HepG2 (cell line): Measurements from ENCODE around the gene TRIM28. TPM values are rescaled to one million over a fixed set of nuclear protein-coding genes. Genes with fewer than 3 reads are reported as not detected.
A peak's percentile ranks its signal among the peaks of the same experiment; 100 is the strongest.

ENCODE experiments used
- ATAC-seq: fragments of 200-7000 bp; cut with Tn5 transposase; 3 replicates; pipeline ENCODE4 v1.9.1; 2020; ENCODE audit warnings: mild to moderate bottlenecking, moderate library complexity
- BruUV-seq: library from RNA; stranded (reverse); fragments of 400-500 nt; replicated peaks from 2 replicates; lab custom pipeline; 2021; lab: Mats Ljungman, UMichigan
- CTCF ChIA-PET: fragments of 300-600 bp; formaldehyde crosslinking; extraction: SDS; loops from one replicate; lab custom pipeline; 2021; ENCODE audit warnings: low total read pairs, inconsistent platforms, low intra/inter-chr PET ratio; lab: Yijun Ruan, JAX
- POLR2A ChIA-PET: fragments of 350-600 bp; sonication (Branson Sonifier 250); formaldehyde crosslinking; loops from one replicate; lab custom pipeline; 2020; ENCODE audit warnings: antibody characterized with exemption, inconsistent platforms; lab: Yijun Ruan, JAX
- DNase-seq: peaks from one replicate; pipeline ENCODE4 v3.0.0-alpha.2; 2015; ENCODE audit warnings: low spot score
- FAIRE-seq: peaks from 3 replicates; lab custom pipeline; 2011; peaks lifted over from hg19 to GRCh38; lab: Jason Lieb, UNC
- H2AFZ ChIP-seq: one replicate; pipeline ENCODE4 v1.6.1; 2011; ENCODE audit warnings: low read length, inconsistent platforms
- H3K27ac ChIP-seq: fragments of 300-600 bp; 3 replicates; pipeline ENCODE4 v1.8.0; 2011; ENCODE audit warnings: mixed run types, mild to moderate bottlenecking, mixed read lengths, low read length, inconsistent platforms; ENCODE audit not compliant: insufficient read depth; ENCODE audit errors: extremely low read length
- H3K27me3 ChIP-seq, 2 experiments: fragments of 200-600 bp in 1 of 2; 2 replicates in 1 of 2; 3 replicates in 1 of 2; pipeline versions ENCODE4 v1.6.0 to v1.8.0; 2011; ENCODE audit warnings: low read length in 2 of 2, mild to moderate bottlenecking in 2 of 2, moderate library complexity in 2 of 2, inconsistent platforms in 1 of 2; ENCODE audit not compliant: insufficient read depth in 2 of 2, control insufficient read depth in 1 of 2
- H3K36me3 ChIP-seq, 2 experiments: fragments of 200-600 bp in 1 of 2; replicated peaks in 1 of 2; 2 replicates in 1 of 2; 3 replicates in 1 of 2; pipeline versions ENCODE4 v1.5.1 to v1.8.0; 2011; ENCODE audit warnings: low read length in 2 of 2, inconsistent platforms in 1 of 2; ENCODE audit not compliant: insufficient read depth in 2 of 2, control insufficient read depth in 1 of 2
- H3K4me1 ChIP-seq: 2 replicates; pipeline ENCODE4 v1.5.1; 2012; ENCODE audit warnings: low read length, inconsistent platforms; ENCODE audit not compliant: insufficient read depth
- H3K4me2 ChIP-seq: 2 replicates; pipeline ENCODE4 v1.6.0; 2011; ENCODE audit warnings: low read depth, low read length, inconsistent platforms
- H3K4me3 ChIP-seq, 3 experiments: fragments of 200-600 bp in 1 of 3; sonication (generic), shearing (Covaris generic) in 1 of 3; replicated peaks in 1 of 3; 2 replicates each; pipeline ENCODE4 v1.5.1; 2011 to 2016; ENCODE audit warnings: low read length in 3 of 3, inconsistent platforms in 2 of 3, low read depth in 2 of 3, mild to moderate bottlenecking in 2 of 3, control low read depth in 1 of 3, mixed read lengths in 1 of 3; ENCODE audit not compliant: insufficient read depth in 1 of 3
- H3K79me2 ChIP-seq: one replicate; pipeline ENCODE4 v1.6.1; 2011; ENCODE audit warnings: low read length, inconsistent platforms; ENCODE audit not compliant: insufficient read depth
- H3K9ac ChIP-seq: 2 replicates; pipeline ENCODE4 v1.6.0; 2011; ENCODE audit warnings: mild to moderate bottlenecking, low read depth, low read length, inconsistent platforms; ENCODE audit not compliant: insufficient read depth
- H3K9me3 ChIP-seq: 2 replicates; pipeline ENCODE4 v1.5.1; 2012; ENCODE audit warnings: mild to moderate bottlenecking, low read length
- H4K20me1 ChIP-seq: 2 replicates; pipeline ENCODE4 v1.6.0; 2011; ENCODE audit warnings: inconsistent platforms, mild to moderate bottlenecking, low read length, moderate library complexity; ENCODE audit not compliant: insufficient read depth
- HNF4A ChIP-seq: sonication (generic); formaldehyde crosslinking; IDR thresholded peaks from 2 replicates; pipeline ENCODE4 v1.4.0; 2020; ENCODE audit warnings: missing genetic modification reagents
- NRL ChIP-seq: sonication (generic); formaldehyde crosslinking; IDR thresholded peaks from 2 replicates; pipeline ENCODE4 v1.5.0; 2020; ENCODE audit warnings: missing genetic modification reagents, mild to moderate bottlenecking, moderate library complexity, borderline replicate concordance
- WGBS: methylation state at CpG from one replicate; pipeline ENCODE4 v1.1.6; 2017; ENCODE audit warnings: low lambda C conversion rate; 5-methylcytosine and 5-hydroxymethylcytosine counted together
- in situ Hi-C: cut with HindIII; loops from 2 replicates; pipeline ENCODE4 v1.10.0; 2017; ENCODE audit warnings: low pct_unique_long_range_greater_than_20kb; ENCODE audit not compliant: extremely low pct_ligation_motif_present
- intact Hi-C: fragments of 100-400 bp; cut with micrococcal nuclease; formaldehyde crosslinking; loops from one replicate; pipeline ENCODE4 v1.10.0; 2022; ENCODE audit not compliant: unreplicated experiment
- polyA plus RNA-seq, 8 experiments: library from polyadenylated mRNA; depleted of rRNA in 3 of 8; stranded (reverse) in 7 of 8; unstranded in 1 of 8; fragments of >200 nt; fragmentation: Illumina TruSeq in 4 of 8; extraction: Trizol in 4 of 8; gene quantifications; 2 replicates each; pipeline versions ENCODE4 v1.2.1 to v1.2.3, GENCODE V29; 2011 to 2016; ENCODE audit warnings: low read depth in 4 of 8, missing spikeins in 1 of 8, mixed read lengths in 1 of 8; ENCODE audit not compliant: insufficient read depth in 1 of 8
- total RNA-seq, 5 experiments: library from RNA; depleted of rRNA; stranded (reverse); fragments of >200 nt; fragmentation: Illumina TruSeq; extraction: Trizol; gene quantifications; 2 replicates each; pipeline ENCODE4 v1.2.3, GENCODE V29; 2016; ENCODE audit warnings: low read depth in 1 of 5
- TF ChIP-seq, protein P1 (sequence below): sonication (generic); formaldehyde crosslinking; IDR thresholded peaks from 2 replicates; pipeline ENCODE4 v1.8.0; 2022; ENCODE audit warnings: mild to moderate bottlenecking, missing genetic modification reagents, moderate library complexity

TRIM28 gene
- total and polyA plus RNA-seq, 2 of the 13 experiments (the other 11 are each of a cell fraction or from before 2014, with no cell fraction given) = 361 to 439 TPM

DNA sequence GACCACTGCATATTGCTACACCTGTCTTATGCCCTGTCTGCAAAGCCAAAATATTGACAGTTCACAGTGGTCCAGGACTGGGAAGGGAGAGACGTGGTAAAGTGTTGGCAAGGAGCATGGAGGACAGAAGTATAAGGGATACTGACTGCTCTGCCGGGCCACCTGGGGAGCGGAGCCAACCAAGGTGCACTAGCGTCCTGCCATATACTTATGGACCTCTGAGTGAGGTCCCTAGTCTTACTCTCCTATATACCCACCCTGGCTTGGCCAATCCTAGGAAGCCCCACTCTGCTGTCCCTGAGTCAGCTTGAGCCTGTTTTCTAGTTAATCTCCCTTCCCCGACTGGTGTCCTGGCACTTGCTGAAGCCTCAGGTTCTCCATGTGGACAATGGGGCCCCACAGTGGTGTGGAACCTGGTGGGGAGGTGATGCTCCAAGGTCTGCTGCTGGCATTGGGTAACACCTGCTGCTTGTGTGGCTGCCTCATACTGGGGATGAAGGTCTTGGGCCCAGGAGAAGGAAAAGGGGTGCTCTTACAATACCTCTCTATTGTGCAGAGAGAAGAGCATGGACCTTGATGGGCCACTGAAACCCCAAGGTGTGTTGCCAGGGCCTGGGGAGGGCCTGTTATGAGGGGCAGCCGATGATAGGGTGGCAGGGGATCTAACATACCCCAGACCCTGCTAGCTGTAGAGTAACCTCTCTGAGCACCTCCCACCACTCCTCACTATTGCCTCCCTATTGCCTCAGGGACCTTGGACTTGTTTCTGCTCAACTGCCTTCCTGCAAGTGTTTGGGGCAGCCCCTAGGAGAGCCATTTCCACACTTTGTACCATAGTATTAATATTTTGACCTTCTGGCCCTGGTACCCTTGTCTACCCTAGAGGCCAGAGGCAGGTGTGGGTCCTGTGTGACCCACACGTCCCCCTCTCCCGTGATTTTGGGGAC, 6.7 kb upstream of the TRIM28 start:
- CTCF ChIA-PET = no interaction called here
- POLR2A ChIA-PET = interaction anchor here (1.2 to 1.7 kb wide), 3 partner anchors 17 to 26 kb away, joined by 3 to 5 read pairs (median 3); partner anchors contain the start of genes SLC27A5 and ZBTB45
- H3K4me2 ChIP-seq = peak overlapping the region; percentile 76

More for the DNA sequence above, 6.7 kb upstream of the TRIM28 start:
- no peaks in the 10 kb centered on the region for H3K79me2 ChIP-seq
- no peaks in the 10 kb centered on the region for H3K36me3 ChIP-seq
- H3K4me3 ChIP-seq = peak overlapping the region; percentile 23 to 57 (median 55); a peak in 5 of 6 replicates
- H3K9ac ChIP-seq = peak overlapping the region; percentile 47; the same call in 1 of the 2 replicates
- intact Hi-C loops = no loop called here
- H3K27ac ChIP-seq = no peak overlapping the region
- peak; percentile 24; the same call in 1 of the 2 replicates for TF ChIP-seq HNF4A (CRISPR knock-in tag)
- no peak for TF ChIP-seq NRL (CRISPR knock-in tag)
- TF ChIP-seq, protein P1, sequence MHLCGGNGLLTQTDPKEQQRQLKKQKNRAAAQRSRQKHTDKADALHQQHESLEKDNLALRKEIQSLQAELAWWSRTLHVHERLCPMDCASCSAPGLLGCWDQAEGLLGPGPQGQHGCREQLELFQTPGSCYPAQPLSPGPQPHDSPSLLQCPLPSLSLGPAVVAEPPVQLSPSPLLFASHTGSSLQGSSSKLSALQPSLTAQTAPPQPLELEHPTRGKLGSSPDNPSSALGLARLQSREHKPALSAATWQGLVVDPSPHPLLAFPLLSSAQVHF (CRISPR knock-in tag) = no peak
- TF ChIP-seq, all 625 proteins: peak for 1
- Histone ChIP-seq H4K20me1 (no peaks in the 10 kb centered on the region), H3K4me1 (peaks cover 32% of the 10 kb centered on the region), H3K27me3 (no peaks in the 10 kb centered on the region), H3K9me3 (no peaks in the 10 kb centered on the region), H2AFZ (no peak overlapping the region)
- BruUV-seq = no TSS peak
- DNase-seq = no peak
- in situ Hi-C loops = no loop called here
- FAIRE-seq = no peak
- WGBS = 52% methylated on average over 6 of the region's 8 CpGs
- ATAC-seq = peak; percentile 67
